DND-41 (cell line): ENCODE measurements around the gene ZC3H7B.

Experiments used
- ATAC-seq: fragments of 200-7000 bp; cut with Tn5 transposase; 3 replicates; pipeline ENCODE4 v1.9.1; 2021; ENCODE audit warnings: low read depth; ENCODE audit not compliant: insufficient read depth
- DNase-seq: peaks from one replicate; pipeline ENCODE4 v3.0.0-alpha.2; 2020
- H2AFZ ChIP-seq: 2 replicates; pipeline ENCODE4 v1.6.0; 2012; ENCODE audit warnings: low read depth, low read length
- H3K27ac ChIP-seq: 2 replicates; pipeline ENCODE4 v1.5.1; 2012; ENCODE audit warnings: low read length, inconsistent platforms
- H3K27me3 ChIP-seq: fragments of 200-600 bp; sonication (generic); 2 replicates; pipeline ENCODE4 v1.6.0; 2012; ENCODE audit warnings: low read length, mild to moderate bottlenecking, inconsistent platforms; ENCODE audit not compliant: insufficient read depth, poor library complexity
- H3K36me3 ChIP-seq: 2 replicates; pipeline ENCODE4 v1.5.1; 2012; ENCODE audit warnings: low read length, inconsistent platforms; ENCODE audit not compliant: insufficient read depth
- H3K4me1 ChIP-seq: 2 replicates; pipeline ENCODE4 v1.5.1; 2012; ENCODE audit warnings: mild to moderate bottlenecking, low read length; ENCODE audit not compliant: insufficient read depth
- H3K4me2 ChIP-seq: 2 replicates; pipeline ENCODE4 v1.6.0; 2012; ENCODE audit warnings: mild to moderate bottlenecking, moderate library complexity, low read length, inconsistent platforms; ENCODE audit not compliant: insufficient read depth
- H3K4me3 ChIP-seq, 2 experiments: fragments of 200-600 bp in 1 of 2; shearing (Covaris generic) in 1 of 2; 2 replicates each; pipeline ENCODE4 v1.5.1; 2012 to 2016; ENCODE audit warnings: inconsistent platforms in 2 of 2, low read length in 2 of 2, mild to moderate bottlenecking in 2 of 2, low read depth in 1 of 2, moderate library complexity in 1 of 2
- H3K79me2 ChIP-seq: 2 replicates; pipeline ENCODE4 v1.6.0; 2012; ENCODE audit warnings: low read length, inconsistent platforms; ENCODE audit not compliant: insufficient read depth
- H3K9ac ChIP-seq: 2 replicates; pipeline ENCODE4 v1.6.0; 2012; ENCODE audit warnings: low read depth, mild to moderate bottlenecking, inconsistent platforms, low read length, moderate library complexity
- H3K9me3 ChIP-seq: 2 replicates; pipeline ENCODE4 v1.5.1; 2012; ENCODE audit warnings: low read length, moderate library complexity, mild to moderate bottlenecking, inconsistent platforms; ENCODE audit not compliant: insufficient read depth, severe bottlenecking
- H4K20me1 ChIP-seq: 2 replicates; pipeline ENCODE4 v1.6.0; 2012; ENCODE audit warnings: low read length; ENCODE audit not compliant: insufficient read depth
- EZH2 ChIP-seq: IDR thresholded peaks from 3 replicates; pipeline ENCODE4 v1.6.1; 2012; ENCODE audit warnings: borderline replicate concordance, low read depth, mild to moderate bottlenecking, moderate library complexity, low read length, inconsistent platforms; ENCODE audit not compliant: severe bottlenecking
- TF ChIP-seq, protein P1 (sequence below): IDR thresholded peaks from 2 replicates; pipeline ENCODE4 v1.5.1; 2012; ENCODE audit warnings: borderline replicate concordance, low read length, moderate library complexity, mild to moderate bottlenecking; ENCODE audit not compliant: poor library complexity, severe bottlenecking; ENCODE audit errors: extremely low read depth

Gene ZC3H7B

DNA sequence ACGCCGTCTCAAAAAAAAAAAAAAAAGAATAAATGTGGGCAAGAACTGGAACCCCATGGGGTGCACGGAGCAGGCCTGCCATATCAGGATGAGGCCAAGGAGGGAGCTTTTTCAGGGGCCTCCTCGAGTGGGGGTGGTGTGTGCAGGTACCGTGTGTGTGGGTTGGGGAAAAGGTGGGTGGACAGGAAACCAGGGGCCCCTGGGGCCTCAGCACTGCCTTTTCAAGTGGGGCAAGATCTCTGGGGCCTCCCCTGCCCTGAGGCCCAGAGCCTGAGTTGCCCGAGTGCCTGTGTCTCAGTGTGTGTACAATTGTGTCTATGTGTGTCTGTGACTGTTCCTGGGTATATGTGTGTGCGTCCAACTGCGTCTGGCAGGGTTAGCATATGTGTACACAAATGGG, 104.3 kb downstream of the ZC3H7B start:
- Histone ChIP-seq H3K4me3 (no peak overlapping the region), H3K27me3 (no peaks in the 10 kb centered on the region), H3K36me3 (no peaks in the 10 kb centered on the region), H3K9me3 (no peaks in the 10 kb centered on the region), H3K9ac (no peak overlapping the region), H3K79me2 (no peaks in the 10 kb centered on the region), H2AFZ (no peak overlapping the region), H4K20me1 (no peaks in the 10 kb centered on the region), H3K4me2 (no peak overlapping the region), H3K27ac (no peak overlapping the region), H3K4me1 (peaks cover 7% of the 10 kb centered on the region)
- ATAC-seq (no peak), DNase-seq (no peak)
- TF ChIP-seq, protein P1, sequence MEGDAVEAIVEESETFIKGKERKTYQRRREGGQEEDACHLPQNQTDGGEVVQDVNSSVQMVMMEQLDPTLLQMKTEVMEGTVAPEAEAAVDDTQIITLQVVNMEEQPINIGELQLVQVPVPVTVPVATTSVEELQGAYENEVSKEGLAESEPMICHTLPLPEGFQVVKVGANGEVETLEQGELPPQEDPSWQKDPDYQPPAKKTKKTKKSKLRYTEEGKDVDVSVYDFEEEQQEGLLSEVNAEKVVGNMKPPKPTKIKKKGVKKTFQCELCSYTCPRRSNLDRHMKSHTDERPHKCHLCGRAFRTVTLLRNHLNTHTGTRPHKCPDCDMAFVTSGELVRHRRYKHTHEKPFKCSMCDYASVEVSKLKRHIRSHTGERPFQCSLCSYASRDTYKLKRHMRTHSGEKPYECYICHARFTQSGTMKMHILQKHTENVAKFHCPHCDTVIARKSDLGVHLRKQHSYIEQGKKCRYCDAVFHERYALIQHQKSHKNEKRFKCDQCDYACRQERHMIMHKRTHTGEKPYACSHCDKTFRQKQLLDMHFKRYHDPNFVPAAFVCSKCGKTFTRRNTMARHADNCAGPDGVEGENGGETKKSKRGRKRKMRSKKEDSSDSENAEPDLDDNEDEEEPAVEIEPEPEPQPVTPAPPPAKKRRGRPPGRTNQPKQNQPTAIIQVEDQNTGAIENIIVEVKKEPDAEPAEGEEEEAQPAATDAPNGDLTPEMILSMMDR = no peak

DNA sequence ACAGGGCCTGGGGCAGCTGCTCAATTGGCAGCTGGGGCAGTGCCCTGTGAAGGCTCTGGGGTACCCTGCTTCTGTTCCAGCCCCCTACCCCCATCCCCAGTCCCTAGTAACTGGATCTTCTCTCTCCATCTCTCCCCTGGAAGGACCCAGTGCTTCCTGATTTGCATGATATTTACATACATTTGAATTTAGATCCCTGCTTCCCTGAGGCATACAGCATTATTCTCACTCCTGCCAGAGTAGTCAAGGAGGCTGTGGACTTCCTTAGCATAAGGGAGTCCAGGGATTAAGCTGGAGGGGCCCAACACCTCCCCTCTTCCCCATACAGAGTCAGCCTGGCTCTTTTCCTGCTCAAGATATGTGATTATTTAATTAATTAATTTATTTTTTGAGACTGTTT, 105.1 kb downstream of the ZC3H7B start:
- H3K27ac ChIP-seq = no peak overlapping the region
- H4K20me1 ChIP-seq = no peaks in the 10 kb centered on the region
- H3K79me2 ChIP-seq = no peaks in the 10 kb centered on the region
- no peaks in the 10 kb centered on the region for H3K9me3 ChIP-seq
- ATAC-seq = no peak
- peaks cover 7% of the 10 kb centered on the region for H3K4me1 ChIP-seq
- H3K4me3 ChIP-seq = no peak overlapping the region
- no peak overlapping the region for H3K4me2 ChIP-seq
- DNase-seq = no peak
- no peaks in the 10 kb centered on the region for H3K27me3 ChIP-seq
- H3K36me3 ChIP-seq = no peaks in the 10 kb centered on the region
- no peak overlapping the region for H2AFZ ChIP-seq
- TF ChIP-seq, protein P1 = no peak
- no peak for TF ChIP-seq EZH2
- no peak overlapping the region for H3K9ac ChIP-seq

GRCh38 chr22:41407433-41407832, 106.1 kb downstream of the ZC3H7B start:
- DNase-seq (no peak), ATAC-seq (no peak)
- no peaks in the 10 kb centered on the region for H3K27me3 ChIP-seq
- no peaks in the 10 kb centered on the region for H4K20me1 ChIP-seq
- H3K27ac ChIP-seq = no peak overlapping the region
- no peak overlapping the region for H3K4me2 ChIP-seq
- no peaks in the 10 kb centered on the region for H3K9me3 ChIP-seq
- peaks cover 10% of the 10 kb centered on the region for H3K4me1 ChIP-seq
- no peak overlapping the region for H2AFZ ChIP-seq
- no peaks in the 10 kb centered on the region for H3K36me3 ChIP-seq
- TF ChIP-seq, protein P1 = no peak
- no peak for TF ChIP-seq EZH2
- no peak overlapping the region for H3K4me3 ChIP-seq
- no peak overlapping the region for H3K9ac ChIP-seq
- H3K79me2 ChIP-seq = no peaks in the 10 kb centered on the region; the same call in 1 of the 2 replicates

- TF ChIP-seq EZH2 = no peak
- TF ChIP-seq, protein P1 = no peak
- H3K9ac ChIP-seq = no peak overlapping the region
Measured at GRCh38 chr22:41408665-41409064, 107.3 kb downstream of the ZC3H7B start.

More at GRCh38 chr22:41408665-41409064, 107.3 kb downstream of the ZC3H7B start:
- Histone ChIP-seq H3K4me1 (peaks cover 15% of the 10 kb centered on the region), H3K79me2 (peaks cover 11% of the 10 kb centered on the region), H2AFZ (no peak overlapping the region), H3K4me3 (no peak overlapping the region), H3K27me3 (no peaks in the 10 kb centered on the region), H4K20me1 (no peaks in the 10 kb centered on the region), H3K27ac (no peak overlapping the region), H3K4me2 (no peak overlapping the region), H3K36me3 (no peaks in the 10 kb centered on the region), H3K9me3 (no peaks in the 10 kb centered on the region)
- ATAC-seq = no peak
- DNase-seq = no peak
